Measurements from ENCODE around the gene TPSB2. TPM values are rescaled to one million over a fixed set of nuclear protein-coding genes. Genes with fewer than 3 reads are reported as not detected.
A peak's percentile ranks its signal among the peaks of the same experiment; 100 is the strongest.
"Not testable (repeated sequence)": the region's sequence is repeated elsewhere in the genome, so short reads cannot be mapped to it uniquely, and the experiment has no call there.

TPSB2 gene
- total RNA-seq, 1 donor from 2014 or later, result not detected

- H3K9me3 Mint-ChIP-seq; H3K27ac Mint-ChIP-seq; H3K4me3 Mint-ChIP-seq; H3K27me3 Mint-ChIP-seq (ENCODE audit: insufficient read depth); H3K4me1 Mint-ChIP-seq (ENCODE audit: low read depth); intact Hi-C loops (cut with micrococcal nuclease); DNase-seq (ENCODE audit: low spot score); H3K36me3 Mint-ChIP-seq (ENCODE audit: low read depth): not testable (repeated sequence)
Measured at GRCh38 chr16:1269418-1269817, 39.4 kb upstream of the TPSB2 start.

GRCh38 chr16:1265826-1266225 is 35.8 kb upstream of the TPSB2 start:
- H3K27me3 Mint-ChIP-seq (ENCODE audit: insufficient read depth), result peaks cover 3% of the 10 kb centered on the region
- DNase-seq (ENCODE audit: low spot score), result no peak
- intact Hi-C loops (cut with micrococcal nuclease), result no loop called here
- H3K9me3 Mint-ChIP-seq, result peaks cover 10% of the 10 kb centered on the region
- H3K4me1 Mint-ChIP-seq (ENCODE audit: low read depth), result no peaks in the 10 kb centered on the region
- H3K27ac Mint-ChIP-seq, result no peak overlapping the region
- no peak overlapping the region for H3K4me3 Mint-ChIP-seq
- no peaks in the 10 kb centered on the region for H3K36me3 Mint-ChIP-seq (ENCODE audit: low read depth)

- Mint-ChIP-seq H3K36me3 (ENCODE audit: low read depth) (no peaks in the 10 kb centered on the region), H3K4me3 (no peak overlapping the region), H3K9me3 (peaks cover 10% of the 10 kb centered on the region), H3K4me1 (ENCODE audit: low read depth) (no peaks in the 10 kb centered on the region), H3K27ac (no peak overlapping the region), H3K27me3 (ENCODE audit: insufficient read depth) (peaks cover 7% of the 10 kb centered on the region)
- intact Hi-C loops (cut with micrococcal nuclease), result no loop called here
- DNase-seq (ENCODE audit: low spot score), result no peak
Measured at GRCh38 chr16:1265090-1265630, 35.2 kb upstream of the TPSB2 start.

- peaks cover 7% of the 10 kb centered on the region for H3K27me3 Mint-ChIP-seq (ENCODE audit: insufficient read depth)
Measured at GRCh38 chr16:1264345-1265089, 34.5 kb upstream of the TPSB2 start.

GRCh38 chr16:1263591-1264344 is 33.8 kb upstream of the TPSB2 start:
- no peak overlapping the region for H3K27ac Mint-ChIP-seq
- H3K27me3 Mint-ChIP-seq (ENCODE audit: insufficient read depth), result peaks cover 11% of the 10 kb centered on the region
- no peaks in the 10 kb centered on the region for H3K4me1 Mint-ChIP-seq (ENCODE audit: low read depth)
- DNase-seq (ENCODE audit: low spot score), result no peak
- intact Hi-C loops (cut with micrococcal nuclease), result no loop called here
- peaks cover 10% of the 10 kb centered on the region for H3K9me3 Mint-ChIP-seq
- H3K36me3 Mint-ChIP-seq (ENCODE audit: low read depth), result no peaks in the 10 kb centered on the region
- H3K4me3 Mint-ChIP-seq, result no peak overlapping the region

More at GRCh38 chr16:1264345-1265089, 34.5 kb upstream of the TPSB2 start:
- no peaks in the 10 kb centered on the region for H3K36me3 Mint-ChIP-seq (ENCODE audit: low read depth)
- no peak overlapping the region for H3K4me3 Mint-ChIP-seq
- intact Hi-C loops (cut with micrococcal nuclease), result no loop called here
- DNase-seq (ENCODE audit: low spot score), result no peak
- peaks cover 10% of the 10 kb centered on the region for H3K9me3 Mint-ChIP-seq
- no peak overlapping the region for H3K27ac Mint-ChIP-seq
- H3K4me1 Mint-ChIP-seq (ENCODE audit: low read depth), result no peaks in the 10 kb centered on the region

- no peak for DNase-seq (ENCODE audit: low spot score)
- Mint-ChIP-seq H3K4me1 (ENCODE audit: low read depth) (no peaks in the 10 kb centered on the region), H3K9me3 (peaks cover 10% of the 10 kb centered on the region), H3K27ac (no peak overlapping the region), H3K4me3 (no peak overlapping the region), H3K27me3 (ENCODE audit: insufficient read depth) (peaks cover 11% of the 10 kb centered on the region), H3K36me3 (ENCODE audit: low read depth) (no peaks in the 10 kb centered on the region)
- intact Hi-C loops (cut with micrococcal nuclease), result no loop called here
Measured at GRCh38 chr16:1262846-1263221, 32.9 kb upstream of the TPSB2 start.

GRCh38 chr16:1262210-1262845 is 32.3 kb upstream of the TPSB2 start:
- Mint-ChIP-seq H3K27ac (no peak overlapping the region), H3K9me3 (peaks cover 10% of the 10 kb centered on the region), H3K4me3 (no peak overlapping the region), H3K27me3 (ENCODE audit: insufficient read depth) (peaks cover 11% of the 10 kb centered on the region), H3K36me3 (ENCODE audit: low read depth) (no peaks in the 10 kb centered on the region), H3K4me1 (ENCODE audit: low read depth) (no peaks in the 10 kb centered on the region)
- DNase-seq (ENCODE audit: low spot score), result no peak
- intact Hi-C loops (cut with micrococcal nuclease), result no loop called here

- no peaks in the 10 kb centered on the region for H3K36me3 Mint-ChIP-seq (ENCODE audit: low read depth)
- intact Hi-C loops (cut with micrococcal nuclease), result no loop called here
- peaks cover 11% of the 10 kb centered on the region for H3K27me3 Mint-ChIP-seq (ENCODE audit: insufficient read depth)
- H3K27ac Mint-ChIP-seq, result no peak overlapping the region
- H3K4me1 Mint-ChIP-seq (ENCODE audit: low read depth), result no peaks in the 10 kb centered on the region
- H3K9me3 Mint-ChIP-seq, result peaks cover 10% of the 10 kb centered on the region
- DNase-seq (ENCODE audit: low spot score), result no peak
- H3K4me3 Mint-ChIP-seq, result no peak overlapping the region
Measured at GRCh38 chr16:1261131-1261892, 31.3 kb upstream of the TPSB2 start.

- Mint-ChIP-seq H3K4me1 (ENCODE audit: low read depth) (no peaks in the 10 kb centered on the region), H3K27me3 (ENCODE audit: insufficient read depth) (peaks cover 11% of the 10 kb centered on the region), H3K9me3 (peaks cover 10% of the 10 kb centered on the region), H3K4me3 (no peak overlapping the region), H3K27ac (no peak overlapping the region), H3K36me3 (ENCODE audit: low read depth) (no peaks in the 10 kb centered on the region)
- no peak for DNase-seq (ENCODE audit: low spot score)
- intact Hi-C loops (cut with micrococcal nuclease), result no loop called here
Measured at GRCh38 chr16:1260101-1260680, 30.2 kb upstream of the TPSB2 start.

- peaks cover 11% of the 10 kb centered on the region for H3K27me3 Mint-ChIP-seq (ENCODE audit: insufficient read depth)
- no peaks in the 10 kb centered on the region for H3K36me3 Mint-ChIP-seq (ENCODE audit: low read depth)
- intact Hi-C loops (cut with micrococcal nuclease), result no loop called here
- peaks cover 6% of the 10 kb centered on the region for H3K9me3 Mint-ChIP-seq
- no peak overlapping the region for H3K27ac Mint-ChIP-seq
- no peak overlapping the region for H3K4me3 Mint-ChIP-seq
- H3K4me1 Mint-ChIP-seq (ENCODE audit: low read depth), result no peaks in the 10 kb centered on the region
- no peak for DNase-seq (ENCODE audit: low spot score)
Measured at GRCh38 chr16:1259760-1260068, 29.7 kb upstream of the TPSB2 start.

GRCh38 chr16:1258906-1259759 is 29.1 kb upstream of the TPSB2 start:
- Mint-ChIP-seq H3K4me3 (peak overlapping the region; percentile 56), H3K36me3 (ENCODE audit: low read depth) (no peaks in the 10 kb centered on the region), H3K27ac (no peak overlapping the region), H3K27me3 (ENCODE audit: insufficient read depth) (peaks cover 11% of the 10 kb centered on the region), H3K9me3 (peaks cover under 1% of the 10 kb centered on the region), H3K4me1 (ENCODE audit: low read depth) (no peaks in the 10 kb centered on the region)
- DNase-seq (ENCODE audit: low spot score), result no peak
- intact Hi-C loops (cut with micrococcal nuclease), result no loop called here

GRCh38 chr16:1258225-1258600 is 28.2 kb upstream of the TPSB2 start:
- intact Hi-C loops (cut with micrococcal nuclease), result no loop called here
- no peaks in the 10 kb centered on the region for H3K4me1 Mint-ChIP-seq (ENCODE audit: low read depth)
- DNase-seq (ENCODE audit: low spot score), result no peak
- H3K27me3 Mint-ChIP-seq (ENCODE audit: insufficient read depth), result peaks cover 11% of the 10 kb centered on the region
- no peaks in the 10 kb centered on the region for H3K9me3 Mint-ChIP-seq
- H3K4me3 Mint-ChIP-seq, result no peak overlapping the region
- H3K27ac Mint-ChIP-seq, result no peak overlapping the region
- no peaks in the 10 kb centered on the region for H3K36me3 Mint-ChIP-seq (ENCODE audit: low read depth)

Measured in activated T-helper 1 cell treated with anti-CD3 and anti-CD28 coated beads, Interleukin-12 subunit alpha, Interleukin-12 subunit beta, Interleukin-2, Interleukin-4 antibody, amounts not matched to agents 30 ng/mL and 10 ng/mL and 1 ng/mL, durations not matched to agents 14 hours and 24 hours and 36 hours (primary cell).